GM12891 (cell line): ENCODE measurements around the gene HOXD10.

Source experiments
- PAX5 ChIP-seq: IDR thresholded peaks from 2 replicates; pipeline ENCODE4 v1.6.1; 2011; ENCODE audit warnings: low read length, moderate library complexity, mild to moderate bottlenecking; ENCODE audit not compliant: insufficient read depth, severe bottlenecking
- POLR2A ChIP-seq: IDR thresholded peaks from 2 replicates; pipeline ENCODE4 v1.6.1; 2011; ENCODE audit warnings: low read depth, low read length, control low read depth
- POLR2AphosphoS5 ChIP-seq: IDR thresholded peaks from 2 replicates; pipeline ENCODE4 v1.6.1; 2011; ENCODE audit warnings: low read depth, low read length, control low read depth
- POU2F2 ChIP-seq: IDR thresholded peaks from 2 replicates; pipeline ENCODE4 v1.6.1; 2011; ENCODE audit warnings: low read depth, mild to moderate bottlenecking, control low read depth, low read length, moderate library complexity
- SPI1 ChIP-seq: IDR thresholded peaks from 2 replicates; pipeline ENCODE4 v1.6.1; 2011; ENCODE audit warnings: low read depth, low read length, control low read depth
- TAF1 ChIP-seq: IDR thresholded peaks from 2 replicates; pipeline ENCODE4 v1.6.1; 2011; ENCODE audit warnings: low read depth, low read length, control low read depth

DNA sequence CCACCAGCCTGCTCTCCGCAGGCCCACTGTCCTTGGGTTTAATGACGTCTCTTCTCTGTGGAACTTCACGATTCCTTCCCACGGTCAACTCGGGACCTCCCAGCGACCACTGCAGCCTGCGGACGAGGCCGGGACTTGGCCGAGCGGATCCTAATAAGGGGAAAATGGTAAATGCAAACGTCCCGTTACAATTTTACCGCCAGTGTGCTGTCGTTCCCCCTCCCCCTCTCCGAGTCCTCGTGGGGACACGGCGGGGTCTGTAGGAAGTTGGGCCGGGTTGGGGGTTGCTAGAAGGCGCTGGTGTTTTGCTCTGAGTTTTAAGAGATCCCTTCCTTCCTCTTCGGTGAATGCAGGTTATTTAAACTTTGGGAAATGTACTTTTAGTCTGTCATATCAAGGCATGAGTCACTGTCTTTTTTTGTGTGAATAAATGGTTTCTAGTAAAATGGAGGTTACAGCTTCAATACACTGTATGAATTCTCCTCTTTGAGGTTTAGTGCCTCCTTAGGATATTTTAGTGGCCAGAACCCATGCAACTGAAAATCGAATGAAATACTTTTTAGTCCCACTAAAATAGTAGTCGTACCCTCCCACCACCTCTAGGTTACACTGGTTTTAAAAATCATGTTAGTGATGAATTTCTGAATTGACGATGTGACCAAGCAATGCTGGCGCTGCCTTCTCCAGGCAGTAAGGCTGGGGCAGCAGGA is 7.2 kb upstream of the HOXD10 start:
- TF ChIP-seq POLR2A (no peak), POLR2AphosphoS5 (no peak), PAX5 (no peak), TAF1 (no peak), SPI1 (no peak), POU2F2 (no peak)
